WTC11 (cell line): Measurements from ENCODE around the gene OR8G1. TPM values are rescaled to one million over a fixed set of nuclear protein-coding genes. Genes with fewer than 3 reads are reported as not detected.

Experiments used
- ATAC-seq: fragments of 200-7000 bp; cut with Tn5 transposase; 2 replicates; pipeline ENCODE4 v1.10.0; 2021; ENCODE audit warnings: mild to moderate bottlenecking, moderate library complexity
- CTCF ChIA-PET: fragments of 300-600 bp; sonication (Branson Sonifier 250); formaldehyde crosslinking; loops from one replicate; lab custom pipeline; 2021; ENCODE audit warnings: antibody characterized with exemption; lab: Charles Lee
- POLR2A ChIA-PET: fragments of 350-600 bp; sonication (Branson Sonifier 250); formaldehyde crosslinking; loops from one replicate; lab custom pipeline; 2021; ENCODE audit warnings: antibody characterized with exemption; lab: Charles Lee
- DNase-seq: peaks from one replicate; pipeline ENCODE4 v3.0.0; 2021; ENCODE audit warnings: low spot score
- H3K27ac Mint-ChIP-seq: 2 replicates; pipeline ENCODE4 v1.8.0; 2021; ENCODE audit warnings: mixed read lengths
- H3K27me3 Mint-ChIP-seq: 2 replicates; pipeline ENCODE4 v1.8.0; 2021; ENCODE audit warnings: low read depth, mild to moderate bottlenecking, moderate library complexity, mixed read lengths
- H3K36me3 Mint-ChIP-seq: 2 replicates; pipeline ENCODE4 v1.8.0; 2021; ENCODE audit warnings: mixed read lengths
- H3K4me1 Mint-ChIP-seq: 2 replicates; pipeline ENCODE4 v1.8.0; 2022; ENCODE audit warnings: mixed read lengths
- H3K4me3 Mint-ChIP-seq: 2 replicates; pipeline ENCODE4 v1.8.0; 2021; ENCODE audit warnings: mild to moderate bottlenecking, moderate library complexity, mixed read lengths
- H3K9me3 Mint-ChIP-seq: 2 replicates; pipeline ENCODE4 v1.8.0; 2021; ENCODE audit warnings: mixed read lengths
- CREM ChIP-seq: sonication (generic); formaldehyde crosslinking; IDR thresholded peaks from 2 replicates; pipeline ENCODE4 v1.8.1; 2022; ENCODE audit warnings: mild to moderate bottlenecking, missing genetic modification reagents, moderate library complexity
- FOXJ3 ChIP-seq: sonication (generic); formaldehyde crosslinking; IDR thresholded peaks from 2 replicates; pipeline ENCODE4 v1.9.0; 2021; ENCODE audit warnings: missing genetic modification reagents, mild to moderate bottlenecking, borderline replicate concordance
- GRHL2 ChIP-seq: fragments of 250-450 bp; sonication (Bioruptor Pico); IDR thresholded peaks from 2 replicates; pipeline ENCODE4 v1.8.0; 2022; ENCODE audit warnings: mild to moderate bottlenecking, moderate library complexity; ENCODE audit not compliant: insufficient replicate concordance, severe bottlenecking
- HMGA2 ChIP-seq: fragments of 250-450 bp; sonication (Bioruptor Pico); IDR thresholded peaks from 2 replicates; pipeline ENCODE4 v1.4.0; 2021; ENCODE audit warnings: mild to moderate bottlenecking, moderate library complexity
- NFATC4 ChIP-seq: fragments of 250-450 bp; sonication (Bioruptor Pico); IDR thresholded peaks from 2 replicates; pipeline ENCODE4 v1.9.0; 2021; ENCODE audit warnings: mild to moderate bottlenecking
- SOX15 ChIP-seq: fragments of 250-450 bp; sonication (Bioruptor Pico); IDR thresholded peaks from 2 replicates; pipeline ENCODE4 v1.9.0; 2021; ENCODE audit warnings: mild to moderate bottlenecking
- SP1 ChIP-seq: sonication (generic); formaldehyde crosslinking; conservative IDR thresholded peaks from 2 replicates; pipeline ENCODE4 v1.8.1; 2022; ENCODE audit warnings: missing genetic modification reagents
- ZNF317 ChIP-seq: sonication (generic); formaldehyde crosslinking; IDR thresholded peaks from 2 replicates; pipeline ENCODE4 v1.8.1; 2023; ENCODE audit warnings: low read depth, mild to moderate bottlenecking, moderate library complexity, missing genetic modification reagents, borderline replicate concordance
- ZNF423 ChIP-seq: fragments of 250-450 bp; sonication (Bioruptor Pico); IDR thresholded peaks from 2 replicates; pipeline ENCODE4 v2.1.2; 2022; ENCODE audit warnings: mild to moderate bottlenecking, moderate library complexity
- total RNA-seq: library from RNA; stranded (reverse); gene quantifications from 3 replicates; pipeline ENCODE4 v1.2.3, GENCODE V29; 2021
- TF ChIP-seq, protein P1 (sequence below): fragments of 250-450 bp; sonication (Bioruptor Pico); IDR thresholded peaks from 2 replicates; pipeline ENCODE4 v1.9.0; 2021; ENCODE audit warnings: mild to moderate bottlenecking
- TF ChIP-seq, protein P2 (sequence below): sonication (generic); formaldehyde crosslinking; IDR thresholded peaks from 2 replicates; pipeline ENCODE4 v1.8.0; 2022; ENCODE audit warnings: mild to moderate bottlenecking, missing genetic modification reagents
- TF ChIP-seq, protein P3 (sequence below): sonication (generic); formaldehyde crosslinking; IDR thresholded peaks from 2 replicates; pipeline ENCODE4 v1.8.1; 2022; ENCODE audit warnings: low read depth, mild to moderate bottlenecking, moderate library complexity, missing genetic modification reagents, borderline replicate concordance
- TF ChIP-seq, protein P4 (sequence below): sonication (generic); formaldehyde crosslinking; IDR thresholded peaks from 2 replicates; pipeline ENCODE4 v1.8.1; 2023; ENCODE audit warnings: mild to moderate bottlenecking, missing genetic modification reagents
- TF ChIP-seq, protein P5 (sequence below): fragments of 250-450 bp; sonication (Bioruptor Pico); conservative IDR thresholded peaks from 2 replicates; pipeline ENCODE4 v1.9.0; 2021; ENCODE audit warnings: mild to moderate bottlenecking
- TF ChIP-seq, protein P6 (sequence below): sonication (generic); formaldehyde crosslinking; IDR thresholded peaks from 2 replicates; pipeline ENCODE4 v1.8.1; 2023; ENCODE audit warnings: mild to moderate bottlenecking, missing genetic modification reagents, borderline replicate concordance
- TF ChIP-seq, protein P7 (sequence below): sonication (generic); formaldehyde crosslinking; IDR thresholded peaks from 2 replicates; pipeline ENCODE4 v1.8.0; 2023; ENCODE audit warnings: missing genetic modification reagents
- TF ChIP-seq, protein P8 (sequence below): sonication (generic); formaldehyde crosslinking; IDR thresholded peaks from 2 replicates; pipeline ENCODE4 v1.8.1; 2023; ENCODE audit warnings: mild to moderate bottlenecking, missing genetic modification reagents, moderate library complexity

Gene OR8G1
- total RNA-seq, 1 experiment from 2014 or later: not detected

DNA sequence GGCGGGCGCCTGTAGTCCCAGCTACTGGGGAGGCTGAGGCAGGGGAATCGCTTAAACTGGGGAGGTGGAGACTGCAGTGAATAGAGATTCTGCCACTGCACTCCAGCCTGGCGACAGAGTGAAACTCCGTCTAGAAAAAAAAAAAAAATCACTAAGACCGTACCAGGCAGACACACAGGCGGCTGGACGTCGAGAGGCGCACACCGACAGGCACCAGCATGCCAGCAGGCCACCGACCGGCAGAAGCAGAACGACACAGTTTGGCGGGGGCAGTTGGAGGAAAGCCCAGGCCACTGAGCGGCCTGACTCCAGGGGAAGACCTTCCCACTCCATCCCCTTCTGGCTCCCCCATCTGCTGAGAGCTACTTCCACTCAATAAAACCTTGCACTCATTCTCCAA lies 40.2 kb upstream of the OR8G1 start:
- Mint-ChIP-seq H3K27ac (no peak overlapping the region), H3K36me3 (no peaks in the 10 kb centered on the region; the same call in 1 of the 2 replicates), H3K9me3 (peaks cover 3% of the 10 kb centered on the region), H3K27me3 (no peaks in the 10 kb centered on the region), H3K4me1 (no peaks in the 10 kb centered on the region), H3K4me3 (no peak overlapping the region)
- no peak for TF ChIP-seq SP1 (CRISPR knock-in tag)
- TF ChIP-seq, protein P1, sequence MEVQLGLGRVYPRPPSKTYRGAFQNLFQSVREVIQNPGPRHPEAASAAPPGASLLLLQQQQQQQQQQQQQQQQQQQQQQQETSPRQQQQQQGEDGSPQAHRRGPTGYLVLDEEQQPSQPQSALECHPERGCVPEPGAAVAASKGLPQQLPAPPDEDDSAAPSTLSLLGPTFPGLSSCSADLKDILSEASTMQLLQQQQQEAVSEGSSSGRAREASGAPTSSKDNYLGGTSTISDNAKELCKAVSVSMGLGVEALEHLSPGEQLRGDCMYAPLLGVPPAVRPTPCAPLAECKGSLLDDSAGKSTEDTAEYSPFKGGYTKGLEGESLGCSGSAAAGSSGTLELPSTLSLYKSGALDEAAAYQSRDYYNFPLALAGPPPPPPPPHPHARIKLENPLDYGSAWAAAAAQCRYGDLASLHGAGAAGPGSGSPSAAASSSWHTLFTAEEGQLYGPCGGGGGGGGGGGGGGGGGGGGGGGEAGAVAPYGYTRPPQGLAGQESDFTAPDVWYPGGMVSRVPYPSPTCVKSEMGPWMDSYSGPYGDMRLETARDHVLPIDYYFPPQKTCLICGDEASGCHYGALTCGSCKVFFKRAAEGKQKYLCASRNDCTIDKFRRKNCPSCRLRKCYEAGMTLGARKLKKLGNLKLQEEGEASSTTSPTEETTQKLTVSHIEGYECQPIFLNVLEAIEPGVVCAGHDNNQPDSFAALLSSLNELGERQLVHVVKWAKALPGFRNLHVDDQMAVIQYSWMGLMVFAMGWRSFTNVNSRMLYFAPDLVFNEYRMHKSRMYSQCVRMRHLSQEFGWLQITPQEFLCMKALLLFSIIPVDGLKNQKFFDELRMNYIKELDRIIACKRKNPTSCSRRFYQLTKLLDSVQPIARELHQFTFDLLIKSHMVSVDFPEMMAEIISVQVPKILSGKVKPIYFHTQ (CRISPR knock-in tag): no peak
- TF ChIP-seq, protein P2, sequence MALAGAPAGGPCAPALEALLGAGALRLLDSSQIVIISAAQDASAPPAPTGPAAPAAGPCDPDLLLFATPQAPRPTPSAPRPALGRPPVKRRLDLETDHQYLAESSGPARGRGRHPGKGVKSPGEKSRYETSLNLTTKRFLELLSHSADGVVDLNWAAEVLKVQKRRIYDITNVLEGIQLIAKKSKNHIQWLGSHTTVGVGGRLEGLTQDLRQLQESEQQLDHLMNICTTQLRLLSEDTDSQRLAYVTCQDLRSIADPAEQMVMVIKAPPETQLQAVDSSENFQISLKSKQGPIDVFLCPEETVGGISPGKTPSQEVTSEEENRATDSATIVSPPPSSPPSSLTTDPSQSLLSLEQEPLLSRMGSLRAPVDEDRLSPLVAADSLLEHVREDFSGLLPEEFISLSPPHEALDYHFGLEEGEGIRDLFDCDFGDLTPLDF: no peak
- TF ChIP-seq, protein P3, sequence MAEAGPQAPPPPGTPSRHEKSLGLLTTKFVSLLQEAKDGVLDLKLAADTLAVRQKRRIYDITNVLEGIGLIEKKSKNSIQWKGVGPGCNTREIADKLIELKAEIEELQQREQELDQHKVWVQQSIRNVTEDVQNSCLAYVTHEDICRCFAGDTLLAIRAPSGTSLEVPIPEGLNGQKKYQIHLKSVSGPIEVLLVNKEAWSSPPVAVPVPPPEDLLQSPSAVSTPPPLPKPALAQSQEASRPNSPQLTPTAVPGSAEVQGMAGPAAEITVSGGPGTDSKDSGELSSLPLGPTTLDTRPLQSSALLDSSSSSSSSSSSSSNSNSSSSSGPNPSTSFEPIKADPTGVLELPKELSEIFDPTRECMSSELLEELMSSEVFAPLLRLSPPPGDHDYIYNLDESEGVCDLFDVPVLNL: no peak
- no peak for TF ChIP-seq NFATC4 (CRISPR knock-in tag)
- no peak for TF ChIP-seq FOXJ3 (CRISPR knock-in tag)
- no peak for TF ChIP-seq ZNF423
- TF ChIP-seq, protein P4, sequence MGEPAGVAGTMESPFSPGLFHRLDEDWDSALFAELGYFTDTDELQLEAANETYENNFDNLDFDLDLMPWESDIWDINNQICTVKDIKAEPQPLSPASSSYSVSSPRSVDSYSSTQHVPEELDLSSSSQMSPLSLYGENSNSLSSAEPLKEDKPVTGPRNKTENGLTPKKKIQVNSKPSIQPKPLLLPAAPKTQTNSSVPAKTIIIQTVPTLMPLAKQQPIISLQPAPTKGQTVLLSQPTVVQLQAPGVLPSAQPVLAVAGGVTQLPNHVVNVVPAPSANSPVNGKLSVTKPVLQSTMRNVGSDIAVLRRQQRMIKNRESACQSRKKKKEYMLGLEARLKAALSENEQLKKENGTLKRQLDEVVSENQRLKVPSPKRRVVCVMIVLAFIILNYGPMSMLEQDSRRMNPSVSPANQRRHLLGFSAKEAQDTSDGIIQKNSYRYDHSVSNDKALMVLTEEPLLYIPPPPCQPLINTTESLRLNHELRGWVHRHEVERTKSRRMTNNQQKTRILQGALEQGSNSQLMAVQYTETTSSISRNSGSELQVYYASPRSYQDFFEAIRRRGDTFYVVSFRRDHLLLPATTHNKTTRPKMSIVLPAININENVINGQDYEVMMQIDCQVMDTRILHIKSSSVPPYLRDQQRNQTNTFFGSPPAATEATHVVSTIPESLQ: no peak
- no peak for DNase-seq
- POLR2A ChIA-PET: no interaction called here
- no peak for ATAC-seq
- CTCF ChIA-PET: no interaction called here

DNA sequence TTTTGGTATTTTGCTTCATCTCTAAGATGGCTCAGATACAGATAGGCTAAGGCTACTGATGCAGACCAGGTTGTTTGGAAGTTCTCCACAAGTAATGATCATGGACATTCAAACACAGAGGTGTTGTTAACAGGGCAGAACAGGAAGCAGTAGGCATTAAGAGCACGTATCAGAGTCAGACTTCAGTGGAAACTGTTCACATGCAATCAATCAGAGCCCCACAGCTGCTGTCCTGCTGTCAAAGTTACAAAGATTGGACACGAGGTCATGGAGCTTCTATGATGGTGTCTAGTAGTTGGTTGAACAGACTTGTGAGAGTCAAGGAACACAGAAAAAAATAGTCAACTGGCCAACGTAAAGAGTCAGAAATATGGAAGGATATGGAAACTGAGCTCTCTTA lies 37.9 kb upstream of the OR8G1 start:
- POLR2A ChIA-PET: no interaction called here
- Mint-ChIP-seq H3K4me3 (no peak overlapping the region), H3K27ac (no peak overlapping the region), H3K9me3 (peaks cover 3% of the 10 kb centered on the region), H3K36me3 (no peaks in the 10 kb centered on the region; the same call in 1 of the 2 replicates), H3K4me1 (no peaks in the 10 kb centered on the region), H3K27me3 (no peaks in the 10 kb centered on the region)
- ATAC-seq (no peak), DNase-seq (no peak)
- CTCF ChIA-PET: no interaction called here
- TF ChIP-seq, protein P5, sequence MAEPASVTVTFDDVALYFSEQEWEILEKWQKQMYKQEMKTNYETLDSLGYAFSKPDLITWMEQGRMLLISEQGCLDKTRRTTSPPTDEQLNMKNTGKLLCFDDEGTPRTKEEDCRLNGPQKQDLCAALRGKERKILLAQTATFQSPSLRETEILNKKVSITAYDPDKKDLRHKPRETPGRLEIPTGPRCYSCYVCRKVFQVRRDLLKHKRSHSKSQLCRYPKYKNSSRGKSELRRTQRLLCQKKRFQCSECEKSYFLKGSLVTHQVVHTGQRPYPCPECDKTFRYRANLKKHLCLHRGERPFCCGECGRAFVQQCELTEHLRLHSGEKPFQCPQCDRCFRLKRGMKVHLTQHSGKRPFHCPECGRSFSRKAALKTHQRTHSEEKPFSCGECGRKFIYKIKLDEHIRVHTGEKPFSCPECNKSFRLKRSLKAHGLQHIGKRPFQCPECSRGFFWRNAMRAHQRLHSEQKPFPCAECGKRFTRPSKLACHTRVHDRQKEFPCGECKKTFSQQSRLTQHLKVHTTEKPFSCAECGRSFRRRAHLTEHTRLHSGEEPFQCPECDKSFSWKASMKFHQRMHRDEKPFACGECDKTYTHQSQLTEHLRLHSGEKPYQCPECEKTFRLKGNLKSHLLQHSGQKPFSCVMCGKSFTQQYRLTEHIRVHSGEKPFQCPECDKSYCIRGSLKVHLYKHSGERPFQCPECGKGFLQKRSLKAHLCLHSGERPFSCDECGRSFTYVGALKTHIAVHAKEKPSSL (CRISPR knock-in tag): no peak
- TF ChIP-seq GRHL2 (CRISPR knock-in tag) (no peak), ZNF423 (no peak), HMGA2 (CRISPR knock-in tag) (no peak), SOX15 (CRISPR knock-in tag) (no peak), CREM (CRISPR knock-in tag) (no peak), ZNF317 (CRISPR knock-in tag) (no peak)
- TF ChIP-seq, protein P6, sequence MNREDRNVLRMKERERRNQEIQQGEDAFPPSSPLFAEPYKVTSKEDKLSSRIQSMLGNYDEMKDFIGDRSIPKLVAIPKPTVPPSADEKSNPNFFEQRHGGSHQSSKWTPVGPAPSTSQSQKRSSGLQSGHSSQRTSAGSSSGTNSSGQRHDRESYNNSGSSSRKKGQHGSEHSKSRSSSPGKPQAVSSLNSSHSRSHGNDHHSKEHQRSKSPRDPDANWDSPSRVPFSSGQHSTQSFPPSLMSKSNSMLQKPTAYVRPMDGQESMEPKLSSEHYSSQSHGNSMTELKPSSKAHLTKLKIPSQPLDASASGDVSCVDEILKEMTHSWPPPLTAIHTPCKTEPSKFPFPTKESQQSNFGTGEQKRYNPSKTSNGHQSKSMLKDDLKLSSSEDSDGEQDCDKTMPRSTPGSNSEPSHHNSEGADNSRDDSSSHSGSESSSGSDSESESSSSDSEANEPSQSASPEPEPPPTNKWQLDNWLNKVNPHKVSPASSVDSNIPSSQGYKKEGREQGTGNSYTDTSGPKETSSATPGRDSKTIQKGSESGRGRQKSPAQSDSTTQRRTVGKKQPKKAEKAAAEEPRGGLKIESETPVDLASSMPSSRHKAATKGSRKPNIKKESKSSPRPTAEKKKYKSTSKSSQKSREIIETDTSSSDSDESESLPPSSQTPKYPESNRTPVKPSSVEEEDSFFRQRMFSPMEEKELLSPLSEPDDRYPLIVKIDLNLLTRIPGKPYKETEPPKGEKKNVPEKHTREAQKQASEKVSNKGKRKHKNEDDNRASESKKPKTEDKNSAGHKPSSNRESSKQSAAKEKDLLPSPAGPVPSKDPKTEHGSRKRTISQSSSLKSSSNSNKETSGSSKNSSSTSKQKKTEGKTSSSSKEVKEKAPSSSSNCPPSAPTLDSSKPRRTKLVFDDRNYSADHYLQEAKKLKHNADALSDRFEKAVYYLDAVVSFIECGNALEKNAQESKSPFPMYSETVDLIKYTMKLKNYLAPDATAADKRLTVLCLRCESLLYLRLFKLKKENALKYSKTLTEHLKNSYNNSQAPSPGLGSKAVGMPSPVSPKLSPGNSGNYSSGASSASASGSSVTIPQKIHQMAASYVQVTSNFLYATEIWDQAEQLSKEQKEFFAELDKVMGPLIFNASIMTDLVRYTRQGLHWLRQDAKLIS (CRISPR knock-in tag): no peak
- TF ChIP-seq, protein P7, sequence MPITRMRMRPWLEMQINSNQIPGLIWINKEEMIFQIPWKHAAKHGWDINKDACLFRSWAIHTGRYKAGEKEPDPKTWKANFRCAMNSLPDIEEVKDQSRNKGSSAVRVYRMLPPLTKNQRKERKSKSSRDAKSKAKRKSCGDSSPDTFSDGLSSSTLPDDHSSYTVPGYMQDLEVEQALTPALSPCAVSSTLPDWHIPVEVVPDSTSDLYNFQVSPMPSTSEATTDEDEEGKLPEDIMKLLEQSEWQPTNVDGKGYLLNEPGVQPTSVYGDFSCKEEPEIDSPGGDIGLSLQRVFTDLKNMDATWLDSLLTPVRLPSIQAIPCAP (CRISPR knock-in tag): no peak
- TF ChIP-seq, protein P8, sequence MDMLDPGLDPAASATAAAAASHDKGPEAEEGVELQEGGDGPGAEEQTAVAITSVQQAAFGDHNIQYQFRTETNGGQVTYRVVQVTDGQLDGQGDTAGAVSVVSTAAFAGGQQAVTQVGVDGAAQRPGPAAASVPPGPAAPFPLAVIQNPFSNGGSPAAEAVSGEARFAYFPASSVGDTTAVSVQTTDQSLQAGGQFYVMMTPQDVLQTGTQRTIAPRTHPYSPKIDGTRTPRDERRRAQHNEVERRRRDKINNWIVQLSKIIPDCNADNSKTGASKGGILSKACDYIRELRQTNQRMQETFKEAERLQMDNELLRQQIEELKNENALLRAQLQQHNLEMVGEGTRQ: no peak
